K562 (cell line): ENCODE results near the gene HOXB1. TPM values are rescaled to one million over a fixed set of nuclear protein-coding genes. Genes with fewer than 3 reads are reported as not detected.

Source experiments
- ARID3A ChIP-seq: IDR thresholded peaks from 2 replicates; pipeline ENCODE4 v1.6.1; 2012; ENCODE audit warnings: low read depth, low read length, improper control_type of control experiment, borderline replicate concordance
- C11orf30 ChIP-seq: fragments of 450-650 bp; IDR thresholded peaks from 2 replicates; pipeline ENCODE4 v1.6.1; 2016; ENCODE audit warnings: low read depth, mild to moderate bottlenecking
- CBX3 ChIP-seq, 2 experiments: IDR thresholded peaks; 1 replicate in 1 of 2; 2 replicates in 1 of 2; pipeline ENCODE4 v1.6.1; 2012; ENCODE audit warnings: inconsistent platforms in 2 of 2, low read length in 2 of 2, borderline replicate concordance in 1 of 2, control low read depth in 1 of 2
- DACH1 ChIP-seq: fragments of 450-650 bp; IDR thresholded peaks from 2 replicates; pipeline ENCODE4 v1.6.1; 2018; ENCODE audit not compliant: partially characterized antibody
- DNMT1 ChIP-seq: fragments of 450-650 bp; IDR thresholded peaks from 2 replicates; pipeline ENCODE4 v1.6.1; 2016; ENCODE audit warnings: antibody characterized with exemption, mild to moderate bottlenecking
- ELF2 ChIP-seq: fragments of 250-450 bp; sonication (Bioruptor Pico); IDR thresholded peaks from 2 replicates; pipeline ENCODE4 v1.5.0; 2021; ENCODE audit warnings: mild to moderate bottlenecking
- HDAC8 ChIP-seq: fragments of 450-650 bp; IDR thresholded peaks from 2 replicates; pipeline ENCODE4 v1.6.1; 2016; ENCODE audit warnings: mild to moderate bottlenecking, missing genetic modification characterization, moderate library complexity, missing compliant biosample characterization
- HDGF ChIP-seq: fragments of 450-650 bp; IDR thresholded peaks from 2 replicates; pipeline ENCODE4 v1.6.1; 2016
- HNRNPL ChIP-seq: fragments of 200-400 bp; formaldehyde crosslinking; IDR thresholded peaks from 2 replicates; pipeline ENCODE4 v1.6.1; 2017; ENCODE audit warnings: low read depth, mild to moderate bottlenecking, low read length
- IFI16 ChIP-seq: fragments of 250-450 bp; sonication (Bioruptor Pico); IDR thresholded peaks from 2 replicates; pipeline ENCODE4 v2.1.2; 2022; ENCODE audit warnings: mild to moderate bottlenecking, inconsistent platforms
- MBD2 ChIP-seq: sonication (generic); IDR thresholded peaks from 2 replicates; pipeline ENCODE4 v1.6.1; 2016; ENCODE audit warnings: low read depth, borderline replicate concordance
- MCM5 ChIP-seq: fragments of 450-650 bp; IDR thresholded peaks from 2 replicates; pipeline ENCODE4 v1.6.1; 2016; ENCODE audit warnings: low read depth
- MIER1 ChIP-seq: fragments of 450-650 bp; IDR thresholded peaks from 2 replicates; pipeline ENCODE4 v1.6.1; 2016; ENCODE audit warnings: antibody characterized with exemption, mild to moderate bottlenecking, low read depth
- MNT ChIP-seq, 2 experiments: fragments of 450-650 bp; conservative IDR thresholded peaks; 2 replicates each; pipeline ENCODE4 v1.6.1; 2017; ENCODE audit warnings: mild to moderate bottlenecking in 2 of 2, moderate library complexity in 2 of 2
- MTA2 ChIP-seq: fragments of 450-650 bp; IDR thresholded peaks from 2 replicates; pipeline ENCODE4 v1.6.1; 2016; ENCODE audit warnings: low read depth
- MYBL2 ChIP-seq, 2 experiments: fragments of 450-650 bp in 1 of 2; sonication (generic) in 1 of 2; formaldehyde crosslinking in 1 of 2; IDR thresholded peaks; 2 replicates each; pipeline versions ENCODE4 v1.6.1 to v1.8.1; 2017 to 2022; ENCODE audit warnings: borderline replicate concordance in 1 of 2, inconsistent platforms in 1 of 2, low read depth in 1 of 2, mild to moderate bottlenecking in 1 of 2, missing genetic modification reagents in 1 of 2, moderate library complexity in 1 of 2
- PYGO2 ChIP-seq: fragments of 450-650 bp; IDR thresholded peaks from 2 replicates; pipeline ENCODE4 v1.6.1; 2016; ENCODE audit warnings: mild to moderate bottlenecking, missing genetic modification characterization, moderate library complexity, missing compliant biosample characterization
- RB1 ChIP-seq: fragments of 450-650 bp; IDR thresholded peaks from 2 replicates; pipeline ENCODE4 v1.6.1; 2017; ENCODE audit warnings: low read depth, mild to moderate bottlenecking
- TCF3 ChIP-seq: sonication (generic); formaldehyde crosslinking; IDR thresholded peaks from 2 replicates; pipeline ENCODE4 v1.4.0; 2020; ENCODE audit warnings: mild to moderate bottlenecking, missing genetic modification reagents
- TRIM28 ChIP-seq: fragments of 450-650 bp; IDR thresholded peaks from 2 replicates; pipeline ENCODE4 v1.6.1; 2017
- ZBTB26 ChIP-seq: fragments of 450-650 bp; formaldehyde crosslinking; IDR thresholded peaks from 2 replicates; pipeline ENCODE4 v1.4.0; 2022; ENCODE audit warnings: missing genetic modification characterization
- ZC3H11A ChIP-seq: IDR thresholded peaks from 2 replicates; pipeline ENCODE4 v1.6.1; 2012; ENCODE audit warnings: low read depth, low read length, improper control_type of control experiment
- ZC3H4 ChIP-seq: sonication (generic); formaldehyde crosslinking; IDR thresholded peaks from 2 replicates; pipeline ENCODE4 v1.9.0; 2021; ENCODE audit warnings: missing genetic modification reagents, borderline replicate concordance
- ZEB2 ChIP-seq: fragments of 450-650 bp; IDR thresholded peaks from 2 replicates; pipeline ENCODE4 v1.6.1; 2016
- ZNF174 ChIP-seq: fragments of 250-450 bp; sonication (Bioruptor Pico); IDR thresholded peaks from 2 replicates; pipeline ENCODE4 v1.4.0; 2020; ENCODE audit warnings: mild to moderate bottlenecking
- ZNF644 ChIP-seq: fragments of 200-800 bp; sonication (Bioruptor generic); IDR thresholded peaks from 2 replicates; pipeline ENCODE4 v1.6.1; 2016; ENCODE audit warnings: low read depth, missing genetic modification characterization, missing compliant biosample characterization
- ZNF696 ChIP-seq: fragments of 250-450 bp; sonication (Bioruptor Pico); conservative IDR thresholded peaks from 2 replicates; pipeline ENCODE4 v1.4.0; 2020; ENCODE audit warnings: mild to moderate bottlenecking, moderate library complexity
- ZNF830 ChIP-seq: fragments of 250-450 bp; sonication (Bioruptor Pico); IDR thresholded peaks from 2 replicates; pipeline ENCODE4 v1.5.0; 2021; ENCODE audit warnings: mild to moderate bottlenecking
- polyA plus RNA-seq, 8 experiments: library from polyadenylated mRNA; depleted of rRNA in 4 of 8; stranded (reverse) in 5 of 8; unstranded in 3 of 8; fragments of >200 nt; fragmentation: Nextera tagmentation in 2 of 8; fragmentation: Illumina TruSeq in 1 of 8; extraction: Ambion mirVana in 2 of 8; extraction: Trizol in 1 of 8; gene quantifications; 2 replicates each; pipeline versions ENCODE4 v1.2.1 to v1.2.3, GENCODE V29; 2011 to 2014; ENCODE audit warnings: inconsistent platforms in 1 of 8, missing spikeins in 1 of 8
- total RNA-seq, 7 experiments: library from RNA; depleted of rRNA in 6 of 7; stranded (reverse); fragments of >200 nt in 6 of 7; fragmentation: Illumina TruSeq in 2 of 7; extraction: Trizol in 2 of 7; gene quantifications; 2 replicates each; pipeline versions ENCODE4 v1.2.1 to v1.2.3, GENCODE V29; 2011 to 2021; ENCODE audit warnings: low replicate concordance in 1 of 7

HOXB1 gene
- total and polyA plus RNA-seq, 9 of the 15 experiments (the other 6 are each of a cell fraction or from before 2014, with no cell fraction given) = 0.04 TPM; not detected in 8

- TF ChIP-seq PYGO2 (no peak), TCF3 (CRISPR knock-in tag) (no peak), HNRNPL (no peak), ZBTB26 (CRISPR knock-in tag) (no peak), MTA2 (no peak), ZEB2 (no peak), MYBL2 (IDR thresholded peaks at IDR 0.05; ENCODE audit: low read depth) (no peak), MYBL2 (CRISPR knock-in tag; IDR thresholded peaks at IDR 0.05; ENCODE audit: borderline replicate concordance) (no peak), ZNF174 (CRISPR knock-in tag) (no peak), ZC3H11A (no peak), ZC3H4 (no peak), CBX3 (IDR thresholded peaks at IDR 0.05; ENCODE audit: borderline replicate concordance in 1 of 2, low read length in 2 of 2) (no peak), RB1 (no peak), IFI16 (CRISPR knock-in tag) (no peak), DNMT1 (no peak), ZNF696 (CRISPR knock-in tag) (no peak), ZNF644 (tag) (no peak), ARID3A (no peak), DACH1 (no peak), MBD2 (no peak), TRIM28 (no peak), MNT (conservative IDR thresholded peaks at IDR 0.05) (no peak), MIER1 (no peak), C11orf30 (peak; percentile 92), ELF2 (CRISPR knock-in tag) (no peak), ZNF830 (CRISPR knock-in tag) (no peak), HDGF (no peak), MCM5 (no peak), HDAC8 (tag) (no peak)
Measured at GRCh38 chr17:48484850-48485249, 46.0 kb downstream of the HOXB1 start (continued).
